ENCODE results near the gene TSPAN12. TPM values are rescaled to one million over a fixed set of nuclear protein-coding genes. Genes with fewer than 3 reads are reported as not detected.
A peak's percentile ranks its signal among the peaks of the same experiment; 100 is the strongest.

The TSPAN12 gene
- total and polyA plus RNA-seq, 2 donors (not counting 1 experiment from before 2014, with no cell fraction given): not detected

DNA sequence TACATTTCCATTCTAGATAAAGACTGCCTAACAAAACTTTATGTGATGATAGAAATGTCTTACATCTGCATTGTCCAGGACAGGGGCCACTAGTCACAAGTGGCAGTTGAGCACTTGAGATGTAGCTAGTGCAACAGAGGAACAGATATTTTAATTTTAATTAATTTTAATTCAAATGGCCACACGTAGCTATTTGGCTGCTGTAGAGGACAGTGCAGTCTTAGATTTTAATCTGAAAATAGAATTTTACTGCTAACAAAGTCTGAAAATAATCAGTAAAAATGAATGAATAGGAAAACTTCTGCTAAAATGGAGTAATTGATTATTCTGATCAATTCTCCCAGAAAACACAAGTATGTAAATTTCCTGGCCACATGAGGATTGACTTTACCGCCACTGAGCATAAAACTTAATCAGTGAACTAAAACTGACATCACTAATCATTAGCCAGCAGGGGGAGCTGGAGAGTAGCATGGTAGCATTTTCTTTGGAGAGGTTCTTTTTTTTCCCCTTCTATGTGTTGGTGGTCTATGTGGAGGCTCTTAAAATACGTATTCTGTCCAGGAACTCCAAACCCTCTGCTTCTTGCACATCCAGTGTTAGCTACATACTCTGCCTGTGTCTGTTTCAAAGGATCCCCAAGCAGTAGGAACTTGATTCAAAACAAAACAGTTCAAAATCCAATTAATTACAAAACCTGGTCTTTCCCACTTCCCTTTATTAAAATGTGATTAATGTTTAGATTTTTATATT is 52.1 kb downstream of the TSPAN12 start:
- no peak for ATAC-seq (ENCODE audit: low read depth)
- H3K9ac ChIP-seq (ENCODE audit: low read length): no peak overlapping the region

DNA sequence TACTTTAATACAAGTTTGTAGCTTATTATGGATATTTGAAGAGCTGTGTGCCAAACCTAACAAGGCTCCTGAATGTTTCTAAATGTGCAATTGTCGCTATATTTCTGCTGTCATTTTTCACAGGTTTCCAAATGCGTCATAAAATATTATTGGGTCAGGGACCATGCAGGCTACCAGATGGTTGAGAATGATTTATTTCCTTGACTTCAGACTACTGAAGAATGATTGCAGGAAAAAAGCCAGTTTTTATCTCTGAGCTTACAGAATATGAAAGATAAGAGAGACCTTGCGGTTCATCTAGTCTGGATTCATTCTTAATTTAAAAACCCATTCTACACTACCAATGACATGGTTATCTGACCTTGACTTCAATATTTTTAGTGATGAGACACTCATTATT is 55.2 kb downstream of the TSPAN12 start:
- Mint-ChIP-seq H3K4me1 (no peaks in the 10 kb centered on the region), H3K9me3 (ENCODE audit: insufficient read depth) (no peaks in the 10 kb centered on the region), H3K27me3 (peaks cover 4% of the 10 kb centered on the region), H3K4me3 (no peak overlapping the region), H3K27ac (no peak overlapping the region)
- intact Hi-C loops (cut with micrococcal nuclease): no loop called here
- no peaks in the 10 kb centered on the region for H4K20me1 ChIP-seq (ENCODE audit: control insufficient read depth, insufficient read depth, low read length, poor library complexity, severe bottlenecking)
- ChIA-PET POLR2A (no interaction called here), CTCF (interaction anchor here (1.2 to 2.2 kb wide), 4 partner anchors 9 to 1192 kb away, joined by 3 to 15 read pairs (median 4); no protein-coding TSS in a partner anchor)
- peaks cover 0 to 2% (median 0%) of the 10 kb centered on the region in 4 experiments for H3K27me3 ChIP-seq (replicated peaks in 1 of 4; ENCODE audit: control extremely low read depth in 1 of 4, control insufficient read depth in 3 of 4, insufficient read depth in 4 of 4, low read length in 3 of 4)
- whole genome bisulfite sequencing (ENCODE audit: insufficient coverage): no CpG with 5 or more reads among the region's 3 CpGs
- no peaks in the 10 kb centered on the region for H3K4me1 ChIP-seq (ENCODE audit: control insufficient read depth in 2 of 2, insufficient read depth in 2 of 2, low read length in 2 of 2)
- H3K9ac ChIP-seq (ENCODE audit: low read length): no peak overlapping the region
- ATAC-seq (ENCODE audit: low read depth) (no peak), DNase-seq (no peak)
- H2AFZ ChIP-seq (ENCODE audit: insufficient read depth, low read depth, low read length, poor library complexity, severe bottlenecking): no peak overlapping the region
- H3K4me2 ChIP-seq (replicated peaks; ENCODE audit: low read depth, low read length, poor library complexity, severe bottlenecking): no peak overlapping the region
- no peaks in the 10 kb centered on the region for H3K36me3 ChIP-seq (replicated peaks in 1 of 2; ENCODE audit: control extremely low read depth in 1 of 2, control insufficient read depth in 1 of 2, extremely low read depth in 1 of 2, insufficient read depth in 2 of 2, low read length in 1 of 2)
- no peak overlapping the region for H3K4me3 ChIP-seq (ENCODE audit: control extremely low read depth in 1 of 5, extremely low read depth in 1 of 5, insufficient read depth in 1 of 5, low read depth in 2 of 5, low read length in 4 of 5)
- TF ChIP-seq, protein P1, sequence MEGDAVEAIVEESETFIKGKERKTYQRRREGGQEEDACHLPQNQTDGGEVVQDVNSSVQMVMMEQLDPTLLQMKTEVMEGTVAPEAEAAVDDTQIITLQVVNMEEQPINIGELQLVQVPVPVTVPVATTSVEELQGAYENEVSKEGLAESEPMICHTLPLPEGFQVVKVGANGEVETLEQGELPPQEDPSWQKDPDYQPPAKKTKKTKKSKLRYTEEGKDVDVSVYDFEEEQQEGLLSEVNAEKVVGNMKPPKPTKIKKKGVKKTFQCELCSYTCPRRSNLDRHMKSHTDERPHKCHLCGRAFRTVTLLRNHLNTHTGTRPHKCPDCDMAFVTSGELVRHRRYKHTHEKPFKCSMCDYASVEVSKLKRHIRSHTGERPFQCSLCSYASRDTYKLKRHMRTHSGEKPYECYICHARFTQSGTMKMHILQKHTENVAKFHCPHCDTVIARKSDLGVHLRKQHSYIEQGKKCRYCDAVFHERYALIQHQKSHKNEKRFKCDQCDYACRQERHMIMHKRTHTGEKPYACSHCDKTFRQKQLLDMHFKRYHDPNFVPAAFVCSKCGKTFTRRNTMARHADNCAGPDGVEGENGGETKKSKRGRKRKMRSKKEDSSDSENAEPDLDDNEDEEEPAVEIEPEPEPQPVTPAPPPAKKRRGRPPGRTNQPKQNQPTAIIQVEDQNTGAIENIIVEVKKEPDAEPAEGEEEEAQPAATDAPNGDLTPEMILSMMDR (IDR thresholded peaks at IDR 0.05): no peak
- no peak for TF ChIP-seq EZH2 (IDR thresholded peaks at IDR 0.05; ENCODE audit: borderline replicate concordance, insufficient read depth, low read depth, low read length, poor library complexity, severe bottlenecking)
- no peaks in the 10 kb centered on the region for H3K79me2 ChIP-seq (ENCODE audit: control insufficient read depth, insufficient read depth, low read length)
- no peaks in the 10 kb centered on the region for H3K9me3 ChIP-seq (ENCODE audit: control extremely low read depth in 1 of 3, control insufficient read depth in 2 of 3, insufficient read depth in 1 of 3, low read length in 2 of 3)
- no peak overlapping the region for H3K27ac ChIP-seq (ENCODE audit: low read length in 2 of 2)

More for the DNA sequence above, 52.1 kb downstream of the TSPAN12 start:
- Mint-ChIP-seq H3K4me1 (no peaks in the 10 kb centered on the region), H3K27me3 (peaks cover 5% of the 10 kb centered on the region), H3K9me3 (ENCODE audit: insufficient read depth) (no peaks in the 10 kb centered on the region), H3K4me3 (no peak overlapping the region), H3K27ac (no peak overlapping the region)
- Histone ChIP-seq H3K79me2 (ENCODE audit: control insufficient read depth, insufficient read depth, low read length) (no peaks in the 10 kb centered on the region), H2AFZ (ENCODE audit: insufficient read depth, low read depth, low read length, poor library complexity, severe bottlenecking) (peak overlapping the region; percentile 13), H3K4me2 (replicated peaks; ENCODE audit: low read depth, low read length, poor library complexity, severe bottlenecking) (no peak overlapping the region), H3K4me1 (ENCODE audit: control insufficient read depth in 2 of 2, insufficient read depth in 2 of 2, low read length in 2 of 2) (no peaks in the 10 kb centered on the region), H3K9me3 (ENCODE audit: control extremely low read depth in 1 of 3, control insufficient read depth in 2 of 3, insufficient read depth in 1 of 3, low read length in 2 of 3) (no peaks in the 10 kb centered on the region), H3K27ac (ENCODE audit: low read length in 2 of 2) (no peak overlapping the region), H3K36me3 (replicated peaks in 1 of 2; ENCODE audit: control extremely low read depth in 1 of 2, control insufficient read depth in 1 of 2, extremely low read depth in 1 of 2, insufficient read depth in 2 of 2, low read length in 1 of 2) (no peaks in the 10 kb centered on the region), H3K4me3 (ENCODE audit: control extremely low read depth in 1 of 5, extremely low read depth in 1 of 5, insufficient read depth in 1 of 5, low read depth in 2 of 5, low read length in 4 of 5) (no peak overlapping the region), H4K20me1 (ENCODE audit: control insufficient read depth, insufficient read depth, low read length, poor library complexity, severe bottlenecking) (no peaks in the 10 kb centered on the region), H3K27me3 (replicated peaks in 1 of 4; ENCODE audit: control extremely low read depth in 1 of 4, control insufficient read depth in 3 of 4, insufficient read depth in 4 of 4, low read length in 3 of 4) (no peaks in the 10 kb centered on the region)
- intact Hi-C loops (cut with micrococcal nuclease): loop anchor here (1.0 to 2.0 kb wide), 4 partner anchors 135 to 1189 kb away; no protein-coding TSS in a partner anchor
- TF ChIP-seq, protein P1 (IDR thresholded peaks at IDR 0.05): peak; percentile 95
- no peak for TF ChIP-seq EZH2 (IDR thresholded peaks at IDR 0.05; ENCODE audit: borderline replicate concordance, insufficient read depth, low read depth, low read length, poor library complexity, severe bottlenecking)
- peak; percentile 68 for DNase-seq
- ChIA-PET CTCF (interaction anchor here (0.6 to 4.0 kb wide), 21 partner anchors 10 to 1191 kb away, joined by 3 to 33 read pairs (median 4); partner anchors contain the start of genes ING3 and TSPAN12), POLR2A (no interaction called here)
- WGBS (ENCODE audit: insufficient coverage): no CpG with 5 or more reads among the region's 3 CpGs
